ENCODE measurements around the gene ZSCAN30. TPM values are rescaled to one million over a fixed set of nuclear protein-coding genes. Genes with fewer than 3 reads are reported as not detected.
"Not testable (repeated sequence)": the region's sequence is repeated elsewhere in the genome, so short reads cannot be mapped to it uniquely, and the experiment has no call there.

ZSCAN30 gene
- total RNA-seq, 2 experiments from 2014 or later, result 14.6 to 19.2 TPM

DNA sequence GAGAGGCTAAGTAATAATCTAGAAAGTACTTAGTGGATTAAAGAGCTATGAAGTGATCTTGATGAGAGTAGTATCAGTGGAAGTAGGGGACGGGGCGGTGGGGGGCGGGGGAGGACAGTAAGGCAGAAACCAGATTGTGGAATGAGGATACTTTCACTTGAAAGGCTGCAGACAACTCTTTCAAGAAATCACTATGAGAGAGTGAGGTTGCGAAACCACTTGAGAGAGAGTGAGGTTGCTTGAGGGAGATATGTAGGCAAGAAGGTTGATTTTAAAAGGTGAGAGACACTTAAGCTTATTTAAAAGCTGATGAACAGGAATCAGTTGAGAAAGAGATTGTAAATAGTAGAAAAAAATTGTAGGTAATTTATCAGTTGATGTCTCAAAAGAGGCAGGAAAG, 45.4 kb downstream of the ZSCAN30 start:
- Mint-ChIP-seq H3K4me3 (no peak overlapping the region), H3K36me3 (ENCODE audit: low read depth) (peaks cover 72% of the 10 kb centered on the region), H3K27ac (no peak overlapping the region), H3K9me3 (peaks cover 51% of the 10 kb centered on the region), H3K4me1 (peaks cover 6% of the 10 kb centered on the region), H3K27me3 (no peaks in the 10 kb centered on the region)
- POLR2A ChIA-PET, result interaction anchor here (0.7 to 3.2 kb wide), 2 partner anchors 45 to 128 kb away, joined by 3 to 13 read pairs; partner anchors contain the start of gene ZSCAN30
- CTCF ChIA-PET, result no interaction called here
- no peak for DNase-seq

DNA sequence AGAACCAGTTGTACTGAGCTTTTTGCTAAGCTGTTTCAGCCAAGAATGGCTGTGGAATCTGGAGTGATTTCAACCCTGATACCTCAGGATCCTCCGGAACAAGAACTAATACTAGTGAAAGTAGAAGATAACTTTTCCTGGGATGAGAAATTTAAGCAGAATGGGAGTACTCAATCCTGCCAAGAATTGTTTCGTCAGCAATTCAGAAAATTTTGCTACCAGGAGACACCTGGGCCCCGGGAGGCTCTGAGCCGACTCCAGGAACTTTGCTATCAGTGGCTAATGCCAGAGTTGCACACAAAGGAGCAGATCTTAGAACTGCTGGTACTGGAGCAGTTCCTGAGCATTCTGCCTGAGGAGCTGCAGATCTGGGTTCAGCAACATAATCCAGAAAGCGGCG, 47.6 kb downstream of the ZSCAN30 start:
- H3K4me1 Mint-ChIP-seq, result peaks cover 10% of the 10 kb centered on the region
- H3K9me3 Mint-ChIP-seq, result peaks cover 43% of the 10 kb centered on the region
- H3K4me3 Mint-ChIP-seq, result no peak overlapping the region
- peaks cover 55% of the 10 kb centered on the region for H3K36me3 Mint-ChIP-seq (ENCODE audit: low read depth)
- no peaks in the 10 kb centered on the region for H3K27me3 Mint-ChIP-seq
- CTCF ChIA-PET, result no interaction called here
- no peak overlapping the region for H3K27ac Mint-ChIP-seq
- POLR2A ChIA-PET, result interaction anchor here (2.5 kb wide), 1 partner anchor 47 kb away, joined by 45 read pairs; the partner anchor contains the start of gene ZSCAN30
- no peak for DNase-seq

DNA sequence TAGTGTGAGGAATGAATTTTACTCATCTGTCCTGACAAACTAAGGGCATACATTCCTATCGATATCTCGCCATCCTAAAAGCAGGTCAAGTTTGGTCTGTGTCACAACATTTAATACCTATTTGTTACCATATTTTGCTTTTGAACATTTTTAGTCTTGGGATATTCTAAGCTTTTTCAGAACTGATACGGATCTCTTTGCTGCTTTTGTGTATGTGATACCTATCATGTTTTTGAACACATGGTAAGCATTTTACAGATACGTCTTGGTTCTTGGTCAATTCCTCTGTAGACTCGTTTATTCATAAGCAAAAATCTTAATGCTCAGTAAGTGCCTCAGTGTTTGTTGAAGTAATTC, 48.6 kb downstream of the ZSCAN30 start:
- POLR2A ChIA-PET, result interaction anchor here (0.6 to 2.7 kb wide), 12 partner anchors 25 to 887 kb away, joined by 3 to 45 read pairs (median 4); partner anchors contain the start of genes MAPRE2, RMP24, RPRD1A and SLC39A6
- H3K27me3 Mint-ChIP-seq, result no peaks in the 10 kb centered on the region
- CTCF ChIA-PET, result interaction anchor here (1.9 to 2.0 kb wide), 2 partner anchors 10 to 11 kb away, joined by 9 read pairs; no protein-coding TSS in a partner anchor
- H3K36me3 Mint-ChIP-seq (ENCODE audit: low read depth), result peaks cover 45% of the 10 kb centered on the region
- H3K9me3 Mint-ChIP-seq, result peaks cover 33% of the 10 kb centered on the region
- peak overlapping the region; percentile 95 for H3K27ac Mint-ChIP-seq
- DNase-seq, result no peak
- H3K4me3 Mint-ChIP-seq, result peak overlapping the region; percentile 92
- peaks cover 10% of the 10 kb centered on the region for H3K4me1 Mint-ChIP-seq

DNA sequence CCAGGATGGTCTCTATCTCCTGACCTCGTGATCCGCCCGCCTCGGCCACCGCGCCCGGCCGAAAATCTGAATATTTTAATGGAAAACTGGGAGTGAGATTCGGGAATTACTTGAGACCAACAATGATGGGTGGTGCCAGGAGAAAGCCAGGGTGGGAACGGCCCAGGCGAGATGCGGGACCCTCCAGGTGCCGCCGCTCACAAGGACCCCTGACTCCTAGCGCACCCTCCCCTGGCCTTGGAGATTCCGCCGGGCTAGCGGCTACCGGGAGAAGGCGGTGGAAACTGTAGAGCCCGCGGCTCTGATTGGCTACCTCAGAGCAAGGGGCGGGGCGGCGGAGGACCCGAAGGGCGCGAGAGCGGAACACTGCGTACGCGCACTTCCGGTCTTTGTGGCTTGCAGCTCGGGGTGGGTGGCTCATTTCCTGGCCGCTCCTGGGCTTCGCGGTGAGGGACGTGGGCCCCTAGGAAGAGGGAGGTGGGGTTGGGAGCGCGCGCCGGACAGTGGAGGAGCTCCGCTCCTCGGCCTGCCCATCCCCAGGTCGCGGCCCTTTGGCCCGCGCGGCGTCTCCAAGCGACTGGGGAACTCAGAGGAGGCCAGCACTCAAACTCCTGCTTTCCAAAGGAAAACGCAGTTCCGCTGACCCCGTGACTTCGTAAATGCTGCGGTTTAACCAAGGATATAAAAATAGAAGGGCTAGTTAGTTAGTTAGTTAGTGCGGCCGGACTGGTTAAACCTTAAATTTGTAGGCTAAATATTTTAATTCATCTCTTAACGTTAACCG, 49.2 kb downstream of the ZSCAN30 start, which contains the start of gene ZNF397:
Gene ZNF397, plus strand, starts transcription at position 371 of the 784 bp plus-strand sequence. CDS start 1,437 bp downstream, outside the sequence.
- ChIA-PET CTCF (interaction anchor here (1.2 to 2.0 kb wide), 6 partner anchors 9 to 145 kb away, joined by 4 to 9 read pairs (median 4); partner anchors contain the start of gene ZNF24), POLR2A (interaction anchor here (0.6 to 2.7 kb wide), 17 partner anchors 25 to 888 kb away, joined by 3 to 45 read pairs (median 4); partner anchors contain the start of genes INO80C, MAPRE2, RMP24 and RPRD1A)
- DNase-seq, result peak; percentile 95
- H3K4me3 Mint-ChIP-seq, result peak within 1 kb of the TSS; percentile 92
- no peaks in the 10 kb centered on the region for H3K27me3 Mint-ChIP-seq
- peaks cover 40% of the 10 kb centered on the region for H3K36me3 Mint-ChIP-seq (ENCODE audit: low read depth)
- H3K4me1 Mint-ChIP-seq, result peaks cover 10% of the 10 kb centered on the region
- H3K27ac Mint-ChIP-seq, result peak within 1 kb of the TSS; percentile 95
- peaks cover 28% of the 10 kb centered on the region for H3K9me3 Mint-ChIP-seq

DNA sequence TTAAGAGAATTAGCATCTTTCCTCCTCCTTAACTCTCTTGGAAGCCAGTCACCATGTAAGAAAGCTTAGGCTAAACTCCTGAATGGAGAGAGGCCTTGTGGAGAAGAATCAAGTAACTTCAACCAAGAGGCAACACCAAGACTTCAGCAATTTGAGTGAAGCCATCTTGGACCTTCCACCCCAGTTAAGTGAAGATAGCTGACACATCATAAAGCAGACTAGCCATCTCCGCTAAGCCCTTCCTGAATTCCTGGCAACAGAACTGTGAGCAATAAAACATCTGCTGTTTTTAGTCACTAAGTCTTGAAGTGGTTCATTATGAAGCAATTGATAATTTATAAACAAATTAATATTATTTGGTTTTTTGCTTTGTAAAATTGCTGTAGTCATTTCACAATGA, 50.7 kb downstream of the ZSCAN30 start:
- CTCF ChIA-PET, result interaction anchor here (0.9 to 1.9 kb wide), 6 partner anchors 7 to 147 kb away, joined by 3 to 9 read pairs (median 4); partner anchors contain the start of genes ZNF24 and ZSCAN30
- DNase-seq, result no peak
- no peak overlapping the region for H3K4me3 Mint-ChIP-seq
- peaks cover 13% of the 10 kb centered on the region for H3K9me3 Mint-ChIP-seq
- H3K27ac Mint-ChIP-seq, result no peak overlapping the region
- H3K27me3 Mint-ChIP-seq, result no peaks in the 10 kb centered on the region
- POLR2A ChIA-PET, result interaction anchor here (1.0 to 2.7 kb wide), 6 partner anchors 28 to 258 kb away, joined by 3 to 27 read pairs (median 7); partner anchors contain the start of genes INO80C, MAPRE2 and ZNF24
- H3K36me3 Mint-ChIP-seq (ENCODE audit: low read depth), result peaks cover 24% of the 10 kb centered on the region
- H3K4me1 Mint-ChIP-seq, result peaks cover 10% of the 10 kb centered on the region

DNA sequence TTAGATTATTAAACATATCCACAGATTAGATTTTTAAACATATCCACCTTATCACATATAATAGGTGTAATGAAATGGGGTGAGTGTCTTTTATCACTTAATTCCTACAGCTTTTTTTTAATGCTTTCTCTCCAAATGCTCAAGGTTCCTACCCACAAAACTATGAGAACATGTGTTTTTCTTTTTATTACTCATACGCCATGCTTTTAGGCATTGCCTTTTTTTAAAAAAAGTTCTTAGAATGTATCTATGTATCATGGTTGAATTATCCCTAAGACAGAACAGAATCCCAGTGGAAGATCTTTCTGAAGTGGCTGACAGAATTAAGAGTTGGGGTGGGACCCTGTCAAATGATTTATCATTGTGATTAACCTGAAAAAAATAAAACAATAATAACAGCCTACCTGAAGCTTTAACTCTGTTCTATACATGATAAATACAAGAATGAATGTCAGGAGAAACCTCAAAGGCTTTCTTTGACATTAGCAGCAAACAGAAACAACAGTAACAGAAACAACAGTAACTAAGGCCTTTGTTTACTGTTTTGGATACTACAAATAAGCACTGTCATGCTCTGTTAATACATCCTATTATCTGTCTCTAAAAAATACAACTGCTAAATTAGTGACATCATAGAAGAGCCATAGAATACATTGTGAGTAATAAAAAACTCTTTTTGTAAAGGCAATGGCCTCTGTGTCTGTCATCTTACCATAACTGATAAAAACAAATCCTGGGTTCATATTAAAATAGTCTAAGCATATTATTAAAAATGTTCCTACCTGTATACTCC, 53.3 kb downstream of the ZSCAN30 start:
- CTCF ChIA-PET, result interaction anchor here (0.7 kb wide), 1 partner anchor 150 kb away, joined by 3 read pairs; no protein-coding TSS in a partner anchor
- POLR2A ChIA-PET, result no interaction called here
- Mint-ChIP-seq H3K9me3 (no peaks in the 10 kb centered on the region), H3K4me3 (no peak overlapping the region), H3K4me1 (peaks cover 10% of the 10 kb centered on the region), H3K27ac (no peak overlapping the region), H3K27me3 (no peaks in the 10 kb centered on the region), H3K36me3 (ENCODE audit: low read depth) (no peaks in the 10 kb centered on the region)
- no peak for DNase-seq

DNA sequence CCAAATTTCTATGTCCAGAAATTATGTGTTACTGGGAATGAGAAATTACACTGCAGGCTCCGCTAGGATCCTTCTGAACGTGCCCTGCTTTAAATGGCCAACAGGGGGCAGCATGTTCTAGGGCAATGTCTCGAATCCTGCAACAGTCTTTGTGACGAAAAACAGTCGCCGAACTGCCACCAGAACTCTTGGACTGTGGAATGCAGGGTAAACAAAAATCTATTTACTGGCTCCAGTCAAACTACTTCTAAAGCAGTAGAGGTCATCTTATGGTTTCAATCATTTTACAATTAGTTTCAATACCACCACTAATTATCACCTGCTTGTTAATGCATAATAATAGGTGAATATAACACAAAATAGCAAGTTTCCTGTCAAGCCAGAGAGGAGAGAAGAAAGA, 59.0 kb downstream of the ZSCAN30 start:
- Mint-ChIP-seq H3K4me3 (no peak overlapping the region), H3K9me3 (no peaks in the 10 kb centered on the region), H3K27ac (no peak overlapping the region), H3K36me3 (ENCODE audit: low read depth) (no peaks in the 10 kb centered on the region), H3K4me1 (peaks cover 3% of the 10 kb centered on the region), H3K27me3 (peaks cover 2% of the 10 kb centered on the region)
- ChIA-PET POLR2A (interaction anchor here (1.0 to 1.4 kb wide), 2 partner anchors 124 to 189 kb away, joined by 3 read pairs; no protein-coding TSS in a partner anchor), CTCF (interaction anchor here (0.6 to 2.6 kb wide), 14 partner anchors 9 to 339 kb away, joined by 3 to 15 read pairs (median 4); partner anchors contain the start of genes ZNF24, ZNF397 and ZSCAN30)
- DNase-seq, result peak; percentile 78

DNA sequence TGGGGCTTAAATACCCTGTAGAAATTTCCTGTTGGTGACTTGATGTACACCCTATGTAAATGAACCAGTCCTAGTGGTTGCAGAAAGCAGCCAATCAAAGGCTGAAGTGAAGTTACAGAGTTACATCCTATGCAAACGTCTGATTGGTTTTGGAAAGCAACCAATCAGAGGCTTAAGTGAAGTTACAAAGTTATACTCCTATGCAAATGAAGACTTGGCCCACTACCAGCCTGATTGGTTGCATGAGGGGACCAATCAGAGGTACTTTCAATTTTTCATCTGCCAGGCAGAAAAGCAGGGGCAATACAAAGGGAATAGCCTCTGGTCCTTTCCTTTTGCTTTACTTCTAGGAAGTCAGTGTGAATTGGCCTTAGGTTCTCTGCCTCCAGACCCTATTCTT, 62.8 kb downstream of the ZSCAN30 start:
- ChIA-PET CTCF (no interaction called here), POLR2A (no interaction called here)
- Mint-ChIP-seq H3K4me1 (peaks cover 3% of the 10 kb centered on the region), H3K4me3 (no peak overlapping the region), H3K27me3 (peaks cover 12% of the 10 kb centered on the region), H3K9me3 (no peaks in the 10 kb centered on the region), H3K27ac (no peak overlapping the region), H3K36me3 (ENCODE audit: low read depth) (no peaks in the 10 kb centered on the region)
- no peak for DNase-seq

DNA sequence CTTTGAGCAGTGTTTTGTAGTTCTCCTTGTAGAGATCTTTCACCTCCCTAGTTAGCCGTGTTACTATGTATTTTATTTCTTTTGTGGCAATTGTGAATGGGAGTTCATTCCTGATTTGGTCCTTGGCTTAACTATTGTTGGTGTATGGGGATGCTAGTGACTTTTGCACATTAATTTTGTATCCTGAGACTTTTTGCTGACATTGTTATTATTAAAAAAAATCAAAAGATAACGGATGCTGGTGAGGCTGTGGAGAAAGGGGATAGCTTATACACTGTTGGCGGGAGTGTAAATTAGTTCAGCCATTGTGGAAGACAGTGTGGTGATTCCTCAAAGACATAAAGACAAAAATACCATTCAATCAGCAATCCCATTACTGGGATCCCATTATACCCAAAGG, 66.2 kb downstream of the ZSCAN30 start:
- Mint-ChIP-seq H3K9me3 (no peaks in the 10 kb centered on the region), H3K27ac (no peak overlapping the region), H3K27me3 (peaks cover 9% of the 10 kb centered on the region), H3K36me3 (ENCODE audit: low read depth) (no peaks in the 10 kb centered on the region), H3K4me3 (no peak overlapping the region), H3K4me1 (no peaks in the 10 kb centered on the region)
- no peak for DNase-seq
- CTCF ChIA-PET, result no interaction called here
- POLR2A ChIA-PET, result no interaction called here

DNA sequence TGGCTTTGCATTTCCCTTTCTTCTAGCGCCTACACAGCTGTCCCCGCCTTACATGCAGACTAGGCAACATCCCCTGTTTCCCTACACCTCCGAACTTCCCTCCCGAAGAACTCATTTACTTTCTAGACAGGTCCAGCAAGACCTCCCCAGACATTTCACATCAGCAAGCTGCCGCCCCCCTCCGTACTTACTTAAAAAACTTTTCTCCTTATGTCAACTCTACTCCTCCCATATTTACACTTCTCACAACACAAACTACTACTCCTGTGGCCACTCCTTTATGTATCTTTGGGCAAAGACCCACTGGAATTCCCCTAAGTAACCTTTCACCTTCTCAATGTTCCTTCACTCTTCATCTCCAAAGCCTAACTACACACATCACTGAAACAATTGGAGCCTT, 69.6 kb downstream of the ZSCAN30 start:
- ChIA-PET POLR2A (no interaction called here), CTCF (interaction anchor here (1.0 kb wide), 1 partner anchor 166 kb away, joined by 3 read pairs; no protein-coding TSS in a partner anchor)
- no peak overlapping the region for H3K27ac Mint-ChIP-seq
- peaks cover 12% of the 10 kb centered on the region for H3K27me3 Mint-ChIP-seq
- no peak for DNase-seq
- no peaks in the 10 kb centered on the region for H3K36me3 Mint-ChIP-seq (ENCODE audit: low read depth)
- no peaks in the 10 kb centered on the region for H3K9me3 Mint-ChIP-seq
- H3K4me3 Mint-ChIP-seq, result no peak overlapping the region
- no peaks in the 10 kb centered on the region for H3K4me1 Mint-ChIP-seq

DNA sequence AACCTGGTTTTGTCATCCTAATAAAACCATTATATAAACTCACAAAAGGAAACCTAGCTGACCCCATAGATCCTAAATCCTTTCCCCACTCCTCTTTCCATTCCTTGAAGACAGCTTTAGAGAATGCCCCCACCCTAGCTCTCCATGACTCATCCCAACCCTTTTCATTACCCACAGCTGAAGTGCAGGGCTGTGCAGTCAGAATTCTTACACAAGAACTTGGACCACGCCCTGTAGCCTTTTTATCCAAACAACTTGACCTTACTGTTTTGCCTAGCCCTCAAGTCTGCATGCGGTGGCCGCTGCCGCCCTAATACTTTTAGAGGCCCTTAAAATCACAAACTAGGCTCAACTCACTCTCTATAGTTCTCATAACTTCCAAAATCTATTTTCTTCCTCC, 70.7 kb downstream of the ZSCAN30 start:
- DNase-seq; POLR2A ChIA-PET; H3K36me3 Mint-ChIP-seq (ENCODE audit: low read depth); H3K27ac Mint-ChIP-seq; CTCF ChIA-PET; H3K4me3 Mint-ChIP-seq; H3K9me3 Mint-ChIP-seq; H3K4me1 Mint-ChIP-seq: not testable (repeated sequence)
- H3K27me3 Mint-ChIP-seq, result peaks cover 16% of the 10 kb centered on the region

DNA sequence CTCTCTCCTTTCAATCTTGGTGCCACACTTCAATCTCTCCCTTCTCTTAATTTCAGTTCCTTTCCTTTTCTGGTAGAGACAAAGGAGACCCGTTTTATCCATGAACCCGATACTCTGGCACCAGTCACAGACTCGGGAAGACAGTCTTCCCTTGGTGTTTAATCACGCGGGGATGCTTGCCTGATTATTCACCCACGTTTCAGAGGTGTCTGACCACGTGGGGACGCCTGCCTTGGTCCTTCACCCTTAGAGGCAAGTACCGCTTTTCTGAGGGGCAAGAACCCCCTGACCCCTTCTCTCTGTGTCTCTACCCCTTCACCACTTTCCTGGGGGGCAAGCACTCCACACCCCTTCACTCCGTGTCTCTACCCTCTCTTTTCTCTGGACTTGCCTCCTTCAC, 73.4 kb downstream of the ZSCAN30 start:
- H3K4me3 Mint-ChIP-seq; H3K4me1 Mint-ChIP-seq; POLR2A ChIA-PET; CTCF ChIA-PET; H3K9me3 Mint-ChIP-seq; H3K27me3 Mint-ChIP-seq; H3K36me3 Mint-ChIP-seq (ENCODE audit: low read depth); DNase-seq; H3K27ac Mint-ChIP-seq: not testable (repeated sequence)

DNA sequence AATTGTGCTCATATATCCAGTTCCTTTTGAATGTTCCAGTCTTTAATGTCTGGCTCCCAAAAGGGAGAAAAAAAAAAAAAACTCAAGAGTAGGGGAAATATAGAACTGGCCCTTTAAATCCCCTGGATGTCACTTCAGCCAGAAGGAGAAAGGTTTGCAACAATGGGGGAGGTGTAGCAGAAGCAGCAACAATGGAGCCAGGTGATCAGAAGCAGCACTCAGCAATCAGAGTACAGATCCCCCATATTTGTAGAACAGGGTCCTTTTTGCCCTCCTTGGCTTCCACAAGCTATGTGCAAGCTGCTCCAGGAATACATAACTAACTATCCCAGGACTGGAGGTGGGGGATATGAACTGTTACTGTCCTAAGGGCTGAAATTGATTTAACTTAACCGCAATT, 75.0 kb downstream of the ZSCAN30 start:
- Mint-ChIP-seq H3K4me1 (no peaks in the 10 kb centered on the region), H3K27ac (no peak overlapping the region), H3K36me3 (ENCODE audit: low read depth) (no peaks in the 10 kb centered on the region), H3K4me3 (no peak overlapping the region), H3K9me3 (no peaks in the 10 kb centered on the region), H3K27me3 (peaks cover 8% of the 10 kb centered on the region)
- ChIA-PET POLR2A (no interaction called here), CTCF (no interaction called here)
- no peak for DNase-seq

Data from activated CD4-positive, alpha-beta memory T cell treated with anti-CD3 and anti-CD28 coated beads, Interleukin-2, amount 10 ng/mL, durations not matched to agents 7 days and 5 days (primary cell).